HG03196 (cell line): ENCODE data around the gene HAGH.
A peak's percentile ranks its signal among the peaks of the same experiment; 100 is the strongest.
"Not testable (repeated sequence)": the region's sequence is repeated elsewhere in the genome, so short reads cannot be mapped to it uniquely, and the experiment has no call there.

Experiments
- ATAC-seq: cut with Tn5 transposase; IDR thresholded peaks from one replicate; pipeline ENCODE4 v1.9.1; 2021; ENCODE audit not compliant: unreplicated experiment

Gene HAGH

GRCh38 chr16:1826691-1827573 lies at the start of gene HAGH, which contains the start of gene FAHD1:
HAGH (minus strand) TSS chr16:1826825; CDS start chr16:1826787, 38 bp downstream.
FAHD1 (plus strand) TSS chr16:1827206; CDS start chr16:1827239, 33 bp downstream.
- ATAC-seq = peak; percentile 76

GRCh38 chr16:1876066-1876465 lies 49.4 kb upstream of the HAGH start:
- ATAC-seq = not testable (repeated sequence)

GRCh38 chr16:1874854-1875253 lies 48.2 kb upstream of the HAGH start:
- ATAC-seq = no peak

GRCh38 chr16:1871974-1872635 lies 45.5 kb upstream of the HAGH start, which contains the start of gene MEIOB:
MEIOB (minus strand) TSS chr16:1872164; CDS start chr16:1868175, 3,989 bp downstream.
- ATAC-seq = no peak

GRCh38 chr16:1870365-1871082 lies 43.9 kb upstream of the HAGH start:
- no peak for ATAC-seq

GRCh38 chr16:1865902-1866690 lies 39.5 kb upstream of the HAGH start:
- no peak for ATAC-seq

- no peak for ATAC-seq
Observed at GRCh38 chr16:1863681-1864460, 37.2 kb upstream of the HAGH start.

- no peak for ATAC-seq
Observed at GRCh38 chr16:1862394-1862793, 35.8 kb upstream of the HAGH start.

- ATAC-seq = no peak
Observed at GRCh38 chr16:1861730-1862129, 35.1 kb upstream of the HAGH start.

GRCh38 chr16:1859650-1860049 lies 33.0 kb upstream of the HAGH start:
- ATAC-seq = no peak

GRCh38 chr16:1858189-1858865 lies 31.7 kb upstream of the HAGH start:
- ATAC-seq = no peak

GRCh38 chr16:1857433-1858097 lies 30.9 kb upstream of the HAGH start:
- ATAC-seq = no peak

- no peak for ATAC-seq
Observed at GRCh38 chr16:1851793-1852192, 25.2 kb upstream of the HAGH start.

- ATAC-seq = no peak
Observed at GRCh38 chr16:1850981-1851380, 24.4 kb upstream of the HAGH start.

GRCh38 chr16:1846416-1846815 lies 19.8 kb upstream of the HAGH start:
- no peak for ATAC-seq

- no peak for ATAC-seq
Observed at GRCh38 chr16:1845985-1846384, 19.4 kb upstream of the HAGH start.

GRCh38 chr16:1839554-1839953 lies 12.9 kb upstream of the HAGH start:
- no peak for ATAC-seq

- no peak for ATAC-seq
Observed at GRCh38 chr16:1834096-1834495, 7.5 kb upstream of the HAGH start.
